ENCODE measurements around the gene ALDOC.

- no peak for TF ChIP-seq EZH2phosphoT487 (IDR thresholded peaks at IDR 0.05; ENCODE audit: unreplicated experiment)
- TF ChIP-seq POLR2AphosphoS5 (IDR thresholded peaks at IDR 0.05; ENCODE audit: low read depth) = no peak
Observed at GRCh38 chr17:28523186-28523585, 53.5 kb downstream of the ALDOC start.
